B cell (primary cell): ENCODE data around the gene DEFB128.

ENCODE experiments used
- EZH2 ChIP-seq: IDR thresholded peaks from 2 replicates; pipeline ENCODE4 v1.6.1; 2012; ENCODE audit warnings: borderline replicate concordance, low read depth, mild to moderate bottlenecking, moderate library complexity, low read length; ENCODE audit not compliant: insufficient read depth, poor library complexity, severe bottlenecking
- TF ChIP-seq, protein P1 (sequence below): fragments of 200-600 bp; IDR thresholded peaks from one replicate; pipeline ENCODE4 v1.8.0; 2022; ENCODE audit warnings: antibody characterized with exemption, mild to moderate bottlenecking

DNA sequence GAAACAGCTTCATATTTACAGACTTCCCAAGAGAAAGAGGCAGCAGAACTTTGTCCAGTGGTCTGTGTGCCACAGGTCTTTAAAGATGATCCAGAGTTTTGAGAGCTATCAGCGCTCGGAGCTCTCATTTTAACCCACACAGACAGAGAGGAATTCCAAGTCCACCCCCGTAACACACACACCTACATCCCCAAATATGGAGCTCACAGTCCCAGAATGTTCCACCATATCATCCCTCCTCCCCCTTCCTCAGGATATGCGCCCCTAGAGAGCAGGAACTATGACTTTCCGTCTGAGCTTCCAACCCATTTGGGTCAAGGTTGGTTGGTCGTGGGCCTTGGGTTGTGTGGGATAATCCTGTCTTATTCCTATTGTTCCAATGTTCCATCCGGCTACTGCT lies at the start of gene DEFB128:
- TF ChIP-seq, protein P1, sequence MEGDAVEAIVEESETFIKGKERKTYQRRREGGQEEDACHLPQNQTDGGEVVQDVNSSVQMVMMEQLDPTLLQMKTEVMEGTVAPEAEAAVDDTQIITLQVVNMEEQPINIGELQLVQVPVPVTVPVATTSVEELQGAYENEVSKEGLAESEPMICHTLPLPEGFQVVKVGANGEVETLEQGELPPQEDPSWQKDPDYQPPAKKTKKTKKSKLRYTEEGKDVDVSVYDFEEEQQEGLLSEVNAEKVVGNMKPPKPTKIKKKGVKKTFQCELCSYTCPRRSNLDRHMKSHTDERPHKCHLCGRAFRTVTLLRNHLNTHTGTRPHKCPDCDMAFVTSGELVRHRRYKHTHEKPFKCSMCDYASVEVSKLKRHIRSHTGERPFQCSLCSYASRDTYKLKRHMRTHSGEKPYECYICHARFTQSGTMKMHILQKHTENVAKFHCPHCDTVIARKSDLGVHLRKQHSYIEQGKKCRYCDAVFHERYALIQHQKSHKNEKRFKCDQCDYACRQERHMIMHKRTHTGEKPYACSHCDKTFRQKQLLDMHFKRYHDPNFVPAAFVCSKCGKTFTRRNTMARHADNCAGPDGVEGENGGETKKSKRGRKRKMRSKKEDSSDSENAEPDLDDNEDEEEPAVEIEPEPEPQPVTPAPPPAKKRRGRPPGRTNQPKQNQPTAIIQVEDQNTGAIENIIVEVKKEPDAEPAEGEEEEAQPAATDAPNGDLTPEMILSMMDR: no peak
- no peak for TF ChIP-seq EZH2
